ENCODE results near the gene RNH1.

DNA sequence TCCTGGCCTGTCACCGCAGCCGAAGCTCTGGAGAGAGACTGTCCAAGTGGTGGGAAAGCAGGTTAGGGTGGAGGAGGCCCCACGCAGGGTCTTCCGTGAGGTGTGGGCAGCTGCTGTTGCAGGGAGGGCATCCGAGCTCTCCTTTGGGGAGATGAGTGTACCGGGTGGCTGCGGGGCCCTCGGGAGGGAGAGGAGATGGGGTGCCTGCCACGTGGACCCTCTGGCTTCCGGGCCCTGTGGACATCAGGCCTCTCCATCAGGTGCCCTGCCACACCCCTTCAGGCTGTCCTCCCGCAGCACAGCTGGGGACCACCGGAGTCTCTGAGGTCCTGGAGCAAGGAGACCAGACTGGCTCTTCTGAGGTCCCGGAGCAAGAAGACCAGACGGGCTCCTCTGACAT lies 55.3 kb downstream of the RNH1 start:
- no peak for TF ChIP-seq POLR2A (IDR thresholded peaks at IDR 0.05; ENCODE audit: low read length)
- no peak for TF ChIP-seq GATA1 (IDR thresholded peaks at IDR 0.05; ENCODE audit: low read depth, low read length)

All from erythroblast (primary cell).